GM21576 (cell line): ENCODE results near the gene PPP1R13B.
"Not testable (repeated sequence)": the region's sequence is repeated elsewhere in the genome, so short reads cannot be mapped to it uniquely, and the experiment has no call there.

ENCODE experiments used
- ATAC-seq: cut with Tn5 transposase; IDR thresholded peaks from one replicate; pipeline ENCODE4 v1.9.1; 2021; ENCODE audit warnings: mild to moderate bottlenecking, moderate library complexity; ENCODE audit not compliant: unreplicated experiment

Gene PPP1R13B

DNA sequence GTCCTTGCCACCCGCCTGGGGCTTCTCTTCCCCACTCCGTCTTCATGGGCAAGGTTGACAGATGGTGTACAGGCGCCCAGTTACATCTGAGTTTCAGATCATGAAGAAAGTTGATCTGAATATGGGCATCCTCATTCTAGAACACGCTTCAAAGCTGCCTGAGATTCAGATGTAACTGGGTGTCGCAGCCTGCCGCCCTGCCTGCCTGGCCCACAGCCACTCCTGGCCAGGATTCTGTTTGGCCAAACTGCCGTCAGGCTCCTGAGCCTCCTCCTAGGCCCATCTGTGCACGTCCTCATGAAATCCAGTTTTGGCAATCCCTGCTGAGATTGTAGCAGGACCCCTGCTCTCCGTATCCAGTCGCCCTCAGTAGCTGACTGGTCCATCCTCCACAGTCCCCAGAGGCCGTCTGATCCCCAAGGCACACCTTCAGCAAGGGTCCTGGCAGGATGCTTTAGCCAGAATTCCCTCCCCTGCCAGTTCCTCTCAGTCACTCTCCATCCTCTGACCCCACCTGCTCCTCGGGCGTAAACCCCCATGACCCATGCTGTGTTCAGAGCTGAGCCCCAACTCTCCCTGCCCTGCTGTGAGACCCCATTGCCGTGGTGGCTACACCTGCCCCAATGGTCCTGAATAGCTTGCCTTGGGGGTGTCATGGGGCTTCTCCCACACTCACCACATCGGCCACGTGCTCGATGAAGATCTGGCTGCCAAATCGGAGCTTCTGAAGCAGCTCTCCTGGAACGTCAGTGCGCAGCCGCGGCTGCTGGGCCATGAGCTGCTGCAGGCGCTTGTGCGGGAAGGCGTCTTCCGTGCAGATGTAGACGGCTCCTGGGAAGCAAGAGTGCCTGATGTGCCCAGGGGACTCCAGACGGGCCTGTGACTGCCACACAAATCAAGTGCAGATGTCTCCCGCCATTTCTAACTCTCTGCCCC lies 144.6 kb downstream of the PPP1R13B start:
- no peak for ATAC-seq

DNA sequence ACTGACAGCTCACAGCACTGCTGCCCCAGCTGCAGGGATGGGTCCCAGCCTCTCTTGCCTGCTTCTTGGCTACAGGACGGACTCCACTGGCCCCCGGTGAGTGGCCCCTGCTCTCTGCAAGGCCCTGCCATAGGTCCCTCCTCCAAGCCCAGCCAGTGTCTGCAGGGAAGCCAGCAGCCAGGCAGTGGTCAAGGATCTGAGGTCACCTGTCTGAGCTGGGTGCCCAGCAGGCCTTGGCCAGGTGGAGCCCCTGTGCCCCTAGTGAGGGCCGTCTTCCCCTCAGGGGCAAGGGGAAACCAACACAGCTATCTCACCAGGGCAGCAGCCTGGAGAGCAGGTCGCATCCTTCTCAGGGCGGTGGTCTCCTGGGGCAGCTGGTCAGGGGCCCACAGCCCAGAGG lies 145.3 kb downstream of the PPP1R13B start:
- ATAC-seq, result no peak

DNA sequence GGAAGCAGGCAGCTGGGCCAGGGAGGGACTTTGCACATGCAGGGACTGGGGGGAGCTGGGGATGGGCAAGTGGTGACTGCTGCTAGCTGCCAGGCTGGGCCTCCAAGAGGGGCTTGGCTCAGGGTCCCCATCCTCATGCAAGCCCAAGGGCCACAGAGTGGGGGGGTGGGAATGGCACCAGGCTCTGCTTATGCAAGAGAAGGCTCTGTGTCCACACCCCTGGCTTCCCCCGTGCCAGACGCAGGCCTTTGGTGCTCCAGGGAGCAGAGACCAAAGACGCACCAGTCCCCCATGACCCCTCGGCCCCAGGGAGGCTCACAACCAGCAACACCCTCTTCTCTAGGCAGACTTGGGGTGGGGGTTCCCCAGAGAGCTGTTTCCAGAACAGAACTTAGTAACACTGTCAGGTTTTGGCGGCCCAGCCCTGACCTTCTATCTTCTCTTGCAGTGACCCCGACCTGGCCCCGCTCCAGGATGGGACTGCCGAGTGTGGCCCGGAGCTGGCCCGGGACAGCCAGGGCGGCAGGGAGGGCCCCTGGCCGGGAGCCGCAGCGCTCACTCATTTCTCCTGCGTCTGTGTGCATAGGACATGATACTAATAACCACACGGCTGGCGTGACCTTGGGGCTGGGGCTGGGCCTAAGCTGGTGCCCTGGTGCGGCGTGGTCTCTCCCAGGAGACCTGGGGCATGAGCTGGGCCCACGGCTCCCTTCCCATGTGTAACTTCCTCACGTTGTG lies 146.5 kb downstream of the PPP1R13B start:
- no peak for ATAC-seq

DNA sequence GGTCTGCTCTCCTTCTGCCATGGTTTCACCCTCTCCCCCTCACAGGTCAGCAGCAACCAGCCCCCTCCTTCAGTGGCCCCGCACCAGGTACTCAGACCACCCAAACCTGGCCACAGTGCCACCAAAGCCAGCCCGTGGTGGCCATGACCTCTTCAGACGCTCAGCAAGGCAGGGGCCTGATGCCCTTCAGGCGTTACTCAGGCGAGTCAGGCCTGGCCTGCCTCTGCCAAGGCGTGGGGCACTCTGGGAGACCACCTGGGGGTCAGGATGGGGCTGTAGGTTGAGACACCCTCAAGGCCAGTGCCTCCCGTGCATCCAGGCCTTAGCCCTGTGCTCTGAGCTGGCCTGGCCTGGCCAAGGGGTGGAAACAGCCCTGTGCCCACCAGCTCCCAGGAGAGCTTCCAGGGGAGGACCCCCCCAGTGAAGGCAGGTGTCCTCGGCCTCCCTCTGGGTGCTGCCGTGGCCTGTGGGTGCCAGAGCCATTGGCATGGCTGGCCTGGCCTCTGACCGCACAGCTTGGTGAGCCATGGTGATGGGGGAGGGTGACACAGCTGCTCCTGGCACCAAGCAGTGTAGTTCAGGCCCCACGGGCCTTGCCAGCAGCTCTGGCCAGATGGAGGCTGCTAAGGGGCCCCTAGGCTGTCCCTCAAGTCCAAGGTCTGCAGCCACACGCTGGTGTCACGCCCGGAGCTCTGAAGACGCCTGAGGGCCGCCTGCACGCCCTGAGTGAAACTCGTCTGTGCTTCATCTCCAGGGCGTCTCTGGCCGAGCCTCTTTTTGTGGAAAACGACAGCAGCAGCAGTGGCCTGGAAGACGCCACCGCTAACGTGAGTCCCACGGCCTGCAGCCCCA lies 147.2 kb downstream of the PPP1R13B start:
- no peak for ATAC-seq

- ATAC-seq, result no peak
These were observed 148.1 kb downstream of the PPP1R13B start for GRCh38 chr14:103699261-103699661.

DNA sequence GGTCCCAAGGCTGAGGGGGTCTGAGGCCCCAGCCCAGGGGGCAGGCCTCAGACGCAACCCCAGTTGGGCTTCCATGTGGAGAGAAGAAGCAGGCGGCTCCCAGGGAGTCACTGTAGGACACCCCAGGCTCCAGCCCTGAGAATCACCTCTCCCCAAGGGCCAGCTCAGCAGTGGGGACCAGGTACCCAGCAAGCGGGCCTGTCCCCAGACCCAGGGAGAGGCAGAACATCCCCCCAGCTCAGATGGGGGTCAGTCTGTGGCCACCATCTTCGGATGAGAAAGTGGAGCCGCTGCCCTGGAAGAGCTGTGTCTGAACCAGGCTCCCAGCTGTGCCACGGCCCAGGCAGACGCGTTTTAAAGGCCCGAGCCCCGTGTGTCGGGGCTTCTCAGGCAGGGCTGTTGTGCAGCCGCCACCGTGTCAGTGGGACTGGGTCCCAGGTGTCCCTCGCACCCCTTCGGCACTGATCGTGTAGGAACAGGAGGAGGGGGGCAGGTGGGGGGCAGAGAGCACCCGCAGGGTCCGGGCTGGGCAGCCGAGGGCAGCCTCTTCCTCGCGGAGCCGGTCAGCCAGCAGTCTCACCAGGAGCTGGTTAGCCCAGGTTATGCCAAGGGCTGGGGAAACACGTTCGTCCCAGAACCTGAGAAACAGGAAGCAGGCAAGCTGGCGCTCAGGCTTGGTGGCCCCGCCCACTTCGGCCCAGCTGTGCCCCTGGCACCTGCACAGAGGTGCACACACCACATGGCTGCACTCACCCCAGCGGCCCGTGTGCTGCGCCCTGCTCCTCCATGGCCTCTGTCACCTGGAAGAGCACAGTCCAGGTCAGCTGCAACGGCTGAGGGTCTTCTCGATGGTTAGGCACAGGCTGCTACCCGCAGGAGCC lies 148.8 kb downstream of the PPP1R13B start:
- no peak for ATAC-seq

DNA sequence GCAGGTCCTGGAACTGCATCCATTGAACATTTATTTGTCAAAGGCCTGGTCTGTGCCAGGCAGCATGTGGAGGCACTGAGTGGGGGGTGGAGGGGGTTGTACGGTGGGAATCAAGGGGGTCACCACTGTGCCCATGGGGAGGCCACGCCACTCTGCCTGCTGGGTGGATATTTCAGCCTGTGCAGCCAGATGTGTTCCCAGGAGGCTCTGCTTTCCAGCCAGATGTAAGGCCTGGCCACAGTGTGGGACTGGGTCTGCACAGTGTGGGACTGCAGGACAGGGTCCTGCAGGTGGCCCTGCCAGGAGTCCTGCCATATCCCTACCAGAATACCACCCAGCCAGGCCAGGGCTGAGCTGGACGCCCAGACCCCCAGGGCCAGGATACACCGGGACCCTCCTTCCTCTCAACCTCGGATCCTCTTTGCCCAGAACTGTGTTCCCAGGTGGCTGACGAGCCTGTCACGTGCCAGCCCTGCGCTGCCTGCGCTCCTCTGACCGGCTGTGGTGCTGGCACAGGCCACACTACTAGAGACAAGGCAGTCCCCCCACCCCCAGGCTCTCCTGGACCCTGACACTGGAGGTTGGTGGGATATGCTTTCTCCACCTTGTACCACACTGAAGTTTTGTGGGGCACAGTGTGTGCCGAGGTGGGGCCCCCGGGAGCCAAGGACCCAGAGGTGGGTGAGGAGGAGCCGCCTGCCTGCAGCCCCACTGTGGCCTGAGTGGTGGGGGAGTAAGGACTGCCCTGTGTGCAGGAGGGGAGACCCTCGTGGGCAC lies 149.6 kb downstream of the PPP1R13B start:
- no peak for ATAC-seq

- no peak for ATAC-seq
These were observed 150.2 kb downstream of the PPP1R13B start for GRCh38 chr14:103697206-103697602.

GRCh38 chr14:103696466-103697071 lies 150.8 kb downstream of the PPP1R13B start:
- ATAC-seq, result no peak

DNA sequence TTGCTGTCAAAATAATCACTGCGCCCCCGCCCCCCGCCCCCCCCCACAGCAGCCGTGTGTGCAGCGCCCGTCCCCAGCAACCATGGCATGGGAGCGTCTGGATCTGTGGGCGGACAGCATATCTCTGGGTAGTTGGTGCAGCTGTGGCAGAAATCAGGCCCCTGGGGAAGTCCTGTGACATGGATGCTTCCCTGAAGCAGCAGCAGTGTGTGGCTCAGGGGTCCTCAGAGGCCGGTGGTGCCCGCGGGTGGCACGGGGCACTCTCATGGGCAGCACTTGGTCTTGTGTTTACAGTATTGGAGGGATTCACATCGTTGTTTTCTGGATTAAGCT lies 151.3 kb downstream of the PPP1R13B start:
- no peak for ATAC-seq

DNA sequence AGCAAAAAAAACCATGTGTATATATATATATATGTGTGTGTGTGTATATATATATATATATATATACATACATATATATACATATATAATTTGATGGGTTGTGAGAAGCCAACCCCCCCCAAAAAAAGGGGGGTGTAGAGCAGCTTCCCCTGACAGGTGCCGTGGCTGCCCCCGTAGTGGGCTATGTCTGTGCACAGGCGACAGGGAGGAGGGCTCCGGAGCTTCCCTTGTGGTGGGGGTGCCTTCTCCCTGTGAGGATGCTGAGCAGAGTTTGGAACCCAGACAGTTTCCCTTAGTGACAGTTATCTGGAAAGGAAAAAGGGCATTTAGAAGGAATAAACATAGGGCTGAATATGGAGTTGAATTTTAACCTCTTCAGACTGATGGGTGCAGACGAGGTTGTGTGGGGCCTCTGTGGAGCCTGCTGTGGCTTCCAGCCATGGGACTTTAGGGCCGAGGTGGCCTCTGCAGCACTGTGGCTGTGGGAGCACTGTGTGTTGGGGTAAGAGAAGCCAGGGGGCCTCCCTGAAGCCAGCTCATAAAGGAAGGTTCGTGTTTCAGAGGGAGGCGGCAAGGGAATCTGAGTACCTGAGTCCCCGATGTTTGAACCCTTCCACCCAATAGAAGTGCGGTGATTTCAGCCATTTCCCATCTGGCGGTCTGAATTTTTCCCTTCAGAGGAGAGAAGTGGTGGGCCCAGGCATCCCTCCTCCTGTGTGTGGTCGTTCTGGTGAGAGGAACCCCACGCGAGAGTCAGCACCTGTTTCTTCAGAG lies 151.9 kb downstream of the PPP1R13B start:
- ATAC-seq, result no peak

GRCh38 chr14:103694572-103695026 lies 152.8 kb downstream of the PPP1R13B start:
- ATAC-seq, result no peak

- no peak for ATAC-seq
These were observed 153.9 kb downstream of the PPP1R13B start for GRCh38 chr14:103693515-103693914.

- ATAC-seq, result no peak
These were observed 154.5 kb downstream of the PPP1R13B start for GRCh38 chr14:103692871-103693270.

DNA sequence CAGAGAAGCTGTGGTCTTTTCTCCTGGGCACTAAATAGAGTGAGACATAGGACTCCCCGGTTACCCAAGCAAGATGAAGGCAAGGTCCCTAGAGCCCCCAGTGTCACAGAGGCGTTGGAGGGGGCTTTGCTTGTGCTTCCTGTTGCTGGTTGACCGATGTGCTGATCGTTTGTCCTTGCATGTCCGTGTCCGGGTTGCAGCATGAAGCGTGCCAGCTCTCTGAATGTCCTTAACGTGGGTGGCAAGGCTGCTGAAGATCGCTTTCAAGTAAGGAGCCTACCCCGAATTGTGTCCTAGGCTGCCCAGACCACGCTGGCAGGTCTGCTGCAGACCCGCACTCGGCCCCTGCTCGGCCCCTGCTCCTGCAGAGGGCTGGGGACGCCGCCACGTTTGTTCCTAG lies 155.2 kb downstream of the PPP1R13B start:
- ATAC-seq, result no peak

DNA sequence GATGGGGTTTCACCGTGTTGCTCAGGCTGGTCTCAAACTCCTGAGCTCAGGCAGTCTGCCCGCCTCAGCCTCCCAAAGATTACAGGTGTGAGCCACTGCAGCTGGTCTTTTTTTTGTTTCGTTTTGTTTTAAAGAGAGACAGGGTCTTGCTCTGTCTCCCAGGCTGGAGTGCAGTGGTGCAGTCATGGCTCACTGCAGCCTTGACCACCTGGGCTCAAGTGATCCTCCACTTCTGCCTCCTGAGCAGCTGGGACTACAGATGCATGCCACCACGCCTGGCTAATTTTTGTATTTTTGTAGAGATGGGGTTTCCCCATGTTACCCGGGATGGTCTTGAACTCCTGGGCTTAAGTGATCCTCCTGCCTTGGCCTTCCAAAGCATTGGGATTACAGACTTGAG lies 155.7 kb downstream of the PPP1R13B start:
- not testable (repeated sequence) for ATAC-seq

GRCh38 chr14:103690332-103690731 lies 157.0 kb downstream of the PPP1R13B start:
- ATAC-seq, result no peak
